SK-N-SH (cell line): ENCODE results near the gene RHEBL1. TPM values are rescaled to one million over a fixed set of nuclear protein-coding genes. Genes with fewer than 3 reads are reported as not detected.

Experiments used
- CTCF ChIA-PET: fragments of 300-600, 350-600 bp; formaldehyde crosslinking; extraction: SDS; loops from one replicate; lab custom pipeline; 2021; lab: Yijun Ruan, JAX
- POLR2A ChIA-PET: fragments of 350-600 bp; sonication (Branson Sonifier 250); formaldehyde crosslinking; extraction: SDS; loops from one replicate; lab custom pipeline; 2020; ENCODE audit warnings: antibody characterized with exemption, inconsistent platforms; lab: Yijun Ruan, JAX
- DNase-seq: peaks from one replicate; pipeline ENCODE4 v3.0.0; 2012
- H2AFZ ChIP-seq: fragments of 200-600 bp; sonication (generic); 2 replicates; pipeline ENCODE4 v1.8.1; 2016; ENCODE audit warnings: antibody characterized with exemption, mild to moderate bottlenecking, low read depth
- H3F3A ChIP-seq: fragments of 200-600 bp; sonication (generic); replicated peaks from 2 replicates; pipeline ENCODE3; 2016; ENCODE audit warnings: antibody characterized with exemption, mild to moderate bottlenecking; ENCODE audit not compliant: insufficient read depth
- H3K27ac ChIP-seq, 2 experiments: fragments of 200-500 bp in 1 of 2; fragments of 200-600 bp in 1 of 2; sonication (Bioruptor generic) in 1 of 2; sonication (generic), shearing (Covaris generic) in 1 of 2; 2 replicates each; pipeline versions ENCODE4 v1.5.1 to v1.6.1; 2014 to 2016; ENCODE audit warnings: low read depth in 2 of 2, inconsistent platforms in 1 of 2, low read length in 1 of 2, mild to moderate bottlenecking in 1 of 2, mixed read lengths in 1 of 2
- H3K27me3 ChIP-seq: fragments of 200-600 bp; sonication (generic), shearing (Covaris generic); 2 replicates; pipeline ENCODE4 v1.6.1; 2016; ENCODE audit warnings: mixed run types; ENCODE audit not compliant: insufficient read depth
- H3K36me3 ChIP-seq, 2 experiments: fragments of 200-500 bp in 1 of 2; fragments of 200-600 bp in 1 of 2; sonication (Bioruptor generic) in 1 of 2; sonication (generic) in 1 of 2; replicated peaks in 1 of 2; 2 replicates each; pipeline versions ENCODE3 to v1.5.1; 2014 to 2016; ENCODE audit warnings: low read length in 1 of 2, mild to moderate bottlenecking in 1 of 2; ENCODE audit not compliant: insufficient read depth in 2 of 2, control insufficient read depth in 1 of 2
- H3K4me1 ChIP-seq, 2 experiments: fragments of 200-500 bp in 1 of 2; fragments of 200-600 bp in 1 of 2; sonication (Bioruptor generic) in 1 of 2; sonication (generic), shearing (Covaris generic) in 1 of 2; 2 replicates each; pipeline versions ENCODE4 v1.5.1 to v1.6.1; 2014 to 2016; ENCODE audit warnings: low read depth in 1 of 2, low read length in 1 of 2, mixed run types in 1 of 2; ENCODE audit not compliant: insufficient read depth in 2 of 2, control insufficient read depth in 1 of 2
- H3K4me2 ChIP-seq: fragments of 200-600 bp; sonication (generic), shearing (Covaris generic); 2 replicates; pipeline ENCODE4 v1.6.1; 2017; ENCODE audit warnings: mixed run types
- H3K4me3 ChIP-seq, 2 experiments: fragments of 200-500 bp in 1 of 2; fragments of 200-600 bp in 1 of 2; sonication (Bioruptor generic) in 1 of 2; sonication (generic), shearing (Covaris generic) in 1 of 2; 2 replicates each; pipeline versions ENCODE4 v1.5.1 to v1.8.1; 2014 to 2016; ENCODE audit warnings: low read depth in 2 of 2, inconsistent platforms in 1 of 2, low read length in 1 of 2, mild to moderate bottlenecking in 1 of 2, mixed read lengths in 1 of 2, moderate library complexity in 1 of 2
- H3K79me2 ChIP-seq: fragments of 200-600 bp; sonication (generic); 2 replicates; pipeline ENCODE4 v1.8.1; 2017; ENCODE audit warnings: mild to moderate bottlenecking; ENCODE audit not compliant: insufficient read depth
- H3K9ac ChIP-seq: fragments of 200-600 bp; sonication (generic); 2 replicates; pipeline ENCODE4 v1.6.1; 2017; ENCODE audit warnings: mixed run types
- H3K9me2 ChIP-seq: fragments of 200-600 bp; sonication (generic); 2 replicates; pipeline ENCODE4 v1.6.1; 2017; ENCODE audit warnings: mixed run types
- H3K9me3 ChIP-seq: fragments of 200-600 bp; sonication (generic); 2 replicates; pipeline ENCODE4 v1.6.1; 2017; ENCODE audit warnings: mixed run types, mild to moderate bottlenecking, moderate library complexity
- H4K20me1 ChIP-seq: fragments of 200-600 bp; sonication (generic); 2 replicates; pipeline ENCODE4 v1.6.1; 2017; ENCODE audit warnings: mild to moderate bottlenecking, mixed run types; ENCODE audit not compliant: insufficient read depth
- CHD2 ChIP-seq: fragments of 150-350 bp; IDR thresholded peaks from 2 replicates; pipeline ENCODE4 v1.6.1; 2018; ENCODE audit warnings: low read length; ENCODE audit not compliant: partially characterized antibody
- CTCF ChIP-seq: fragments of 200-600 bp; sonication (generic); IDR thresholded peaks from 2 replicates; pipeline ENCODE4 v1.6.1; 2017; ENCODE audit warnings: antibody characterized with exemption, mild to moderate bottlenecking, moderate library complexity
- EZH2phosphoT487 ChIP-seq: fragments of 200-600 bp; sonication (generic); IDR thresholded peaks from 2 replicates; pipeline ENCODE4 v1.6.1; 2017; ENCODE audit warnings: low read depth, mixed run types, mild to moderate bottlenecking, antibody characterized with exemption, moderate library complexity, borderline replicate concordance
- FOXM1 ChIP-seq: IDR thresholded peaks from 2 replicates; pipeline ENCODE4 v1.4.0; 2012; ENCODE audit warnings: low read depth, mild to moderate bottlenecking
- GATA2 ChIP-seq: sonication (generic); formaldehyde crosslinking; IDR thresholded peaks from 2 replicates; pipeline ENCODE4 v1.5.0; 2020; ENCODE audit warnings: mild to moderate bottlenecking, missing genetic modification reagents
- MEF2A ChIP-seq: IDR thresholded peaks from 2 replicates; pipeline ENCODE4 v1.4.0; 2012; ENCODE audit warnings: low read depth, borderline replicate concordance
- MXI1 ChIP-seq: IDR thresholded peaks from 2 replicates; pipeline ENCODE4 v1.6.1; 2012; ENCODE audit warnings: mild to moderate bottlenecking, low read depth, low read length, improper control_type of control experiment
- NFIC ChIP-seq: IDR thresholded peaks from 2 replicates; pipeline ENCODE4 v1.4.0; 2012; ENCODE audit warnings: borderline replicate concordance
- NRF1 ChIP-seq: IDR thresholded peaks from 2 replicates; pipeline ENCODE4 v1.6.1; 2012; ENCODE audit warnings: low read depth, mild to moderate bottlenecking, low read length
- PBX3 ChIP-seq: IDR thresholded peaks from 2 replicates; pipeline ENCODE4; 2012
- POLR2AphosphoS5 ChIP-seq: IDR thresholded peaks from 2 replicates; pipeline ENCODE4 v1.6.1; 2012; ENCODE audit warnings: low read depth, low read length
- RAD21 ChIP-seq: IDR thresholded peaks from 2 replicates; pipeline ENCODE4 v1.6.1; 2012; ENCODE audit warnings: mild to moderate bottlenecking, low read length
- RFX5 ChIP-seq: IDR thresholded peaks from 2 replicates; pipeline ENCODE4 v1.6.1; 2012; ENCODE audit warnings: mild to moderate bottlenecking, improper control_type of control experiment, low read length
- RXRA ChIP-seq: IDR thresholded peaks from 2 replicates; pipeline ENCODE4 v1.4.0; 2012; ENCODE audit warnings: low read depth, mild to moderate bottlenecking, borderline replicate concordance
- SIN3A ChIP-seq: IDR thresholded peaks from 2 replicates; pipeline ENCODE4 v1.6.1; 2012; ENCODE audit warnings: low read depth, mild to moderate bottlenecking, low read length, moderate library complexity, borderline replicate concordance
- TEAD4 ChIP-seq: IDR thresholded peaks from 2 replicates; pipeline ENCODE4 v1.4.0; 2012; ENCODE audit warnings: mild to moderate bottlenecking, borderline replicate concordance; ENCODE audit not compliant: insufficient read depth
- WGBS: methylation state at CpG from one replicate; pipeline ENCODE4 v1.1.6; 2017; ENCODE audit warnings: low lambda C conversion rate; 5-methylcytosine and 5-hydroxymethylcytosine counted together
- polyA plus RNA-seq, 3 experiments: library from polyadenylated mRNA; depleted of rRNA; stranded (reverse); fragments of >200 nt; gene quantifications; 2 replicates each; pipeline ENCODE4 v1.2.3, GENCODE V29; 2012

RHEBL1 gene
- polyA plus RNA-seq, 1 of the 3 experiments (the other 2 are of a cell fraction), result 2.2 TPM

- CTCF ChIA-PET, result interaction anchor here (0.6 to 5.2 kb wide), 18 partner anchors 8 to 236 kb away, joined by 3 to 49 read pairs (median 7); partner anchors contain the start of genes DDN, KMT2D and PRKAG1
- H3K27me3 ChIP-seq, result no peaks in the 10 kb centered on the region
These were observed 26.5 kb downstream of the RHEBL1 start for GRCh38 chr12:49043241-49043640.

More at GRCh38 chr12:49043241-49043640, 26.5 kb downstream of the RHEBL1 start:
- no peak for DNase-seq
- no peaks in the 10 kb centered on the region for H3K9me3 ChIP-seq
- no peak overlapping the region for H2AFZ ChIP-seq
- POLR2A ChIA-PET, result interaction anchor here (0.9 kb wide), 1 partner anchor 13 kb away, joined by 3 read pairs; no protein-coding TSS in a partner anchor
- H3K27ac ChIP-seq, result no peak overlapping the region
- H3K79me2 ChIP-seq, result no peaks in the 10 kb centered on the region
- H3K9me2 ChIP-seq, result no peaks in the 10 kb centered on the region
- no peak overlapping the region for H3K9ac ChIP-seq
- WGBS, result 100% methylated on average over 2 of the region's 4 CpGs
- H3K36me3 ChIP-seq, result peaks cover 56 to 89% of the 10 kb centered on the region in 2 experiments
- H3F3A ChIP-seq, result no peaks in the 10 kb centered on the region
- TF ChIP-seq RAD21 (no peak), MEF2A (no peak), NRF1 (no peak), FOXM1 (no peak), RXRA (no peak), TEAD4 (no peak), RFX5 (no peak), GATA2 (CRISPR knock-in tag) (no peak), PBX3 (no peak), NFIC (no peak), CHD2 (no peak), MXI1 (no peak), SIN3A (no peak), EZH2phosphoT487 (no peak), POLR2AphosphoS5 (no peak), CTCF (no peak)
- H3K4me3 ChIP-seq, result no peak overlapping the region
- no peak overlapping the region for H3K4me2 ChIP-seq
- no peaks in the 10 kb centered on the region for H4K20me1 ChIP-seq
- H3K4me1 ChIP-seq, result no peaks in the 10 kb centered on the region
